HepG2 (cell line): ENCODE data around the gene PRM3. TPM values are rescaled to one million over a fixed set of nuclear protein-coding genes. Genes with fewer than 3 reads are reported as not detected.
A peak's percentile ranks its signal among the peaks of the same experiment; 100 is the strongest.

Experiments used
- ATAC-seq: fragments of 200-7000 bp; cut with Tn5 transposase; 3 replicates; pipeline ENCODE4 v1.9.1; 2020; ENCODE audit warnings: mild to moderate bottlenecking, moderate library complexity
- BruUV-seq: library from RNA; stranded (reverse); fragments of 400-500 nt; replicated peaks from 2 replicates; lab custom pipeline; 2021; lab: Mats Ljungman, UMichigan
- CTCF ChIA-PET: fragments of 300-600 bp; formaldehyde crosslinking; extraction: SDS; loops from one replicate; lab custom pipeline; 2021; ENCODE audit warnings: low total read pairs, inconsistent platforms, low intra/inter-chr PET ratio; lab: Yijun Ruan, JAX
- POLR2A ChIA-PET: fragments of 350-600 bp; sonication (Branson Sonifier 250); formaldehyde crosslinking; loops from one replicate; lab custom pipeline; 2020; ENCODE audit warnings: antibody characterized with exemption, inconsistent platforms; lab: Yijun Ruan, JAX
- DNase-seq: peaks from one replicate; pipeline ENCODE4 v3.0.0-alpha.2; 2015; ENCODE audit warnings: low spot score
- FAIRE-seq: peaks from 3 replicates; lab custom pipeline; 2011; peaks lifted over from hg19 to GRCh38; lab: Jason Lieb, UNC
- H2AFZ ChIP-seq: one replicate; pipeline ENCODE4 v1.6.1; 2011; ENCODE audit warnings: low read length, inconsistent platforms
- H3K27ac ChIP-seq: fragments of 300-600 bp; 3 replicates; pipeline ENCODE4 v1.8.0; 2011; ENCODE audit warnings: mixed run types, mild to moderate bottlenecking, mixed read lengths, low read length, inconsistent platforms; ENCODE audit not compliant: insufficient read depth; ENCODE audit errors: extremely low read length
- H3K27me3 ChIP-seq, 2 experiments: fragments of 200-600 bp in 1 of 2; 2 replicates in 1 of 2; 3 replicates in 1 of 2; pipeline versions ENCODE4 v1.6.0 to v1.8.0; 2011; ENCODE audit warnings: low read length in 2 of 2, mild to moderate bottlenecking in 2 of 2, moderate library complexity in 2 of 2, inconsistent platforms in 1 of 2; ENCODE audit not compliant: insufficient read depth in 2 of 2, control insufficient read depth in 1 of 2
- H3K36me3 ChIP-seq, 2 experiments: fragments of 200-600 bp in 1 of 2; replicated peaks in 1 of 2; 2 replicates in 1 of 2; 3 replicates in 1 of 2; pipeline versions ENCODE4 v1.5.1 to v1.8.0; 2011; ENCODE audit warnings: low read length in 2 of 2, inconsistent platforms in 1 of 2; ENCODE audit not compliant: insufficient read depth in 2 of 2, control insufficient read depth in 1 of 2
- H3K4me1 ChIP-seq: 2 replicates; pipeline ENCODE4 v1.5.1; 2012; ENCODE audit warnings: low read length, inconsistent platforms; ENCODE audit not compliant: insufficient read depth
- H3K4me2 ChIP-seq: 2 replicates; pipeline ENCODE4 v1.6.0; 2011; ENCODE audit warnings: low read depth, low read length, inconsistent platforms
- H3K4me3 ChIP-seq, 3 experiments: fragments of 200-600 bp in 1 of 3; sonication (generic), shearing (Covaris generic) in 1 of 3; replicated peaks in 1 of 3; 2 replicates each; pipeline ENCODE4 v1.5.1; 2011 to 2016; ENCODE audit warnings: low read length in 3 of 3, inconsistent platforms in 2 of 3, low read depth in 2 of 3, mild to moderate bottlenecking in 2 of 3, control low read depth in 1 of 3, mixed read lengths in 1 of 3; ENCODE audit not compliant: insufficient read depth in 1 of 3
- H3K79me2 ChIP-seq: one replicate; pipeline ENCODE4 v1.6.1; 2011; ENCODE audit warnings: low read length, inconsistent platforms; ENCODE audit not compliant: insufficient read depth
- H3K9ac ChIP-seq: 2 replicates; pipeline ENCODE4 v1.6.0; 2011; ENCODE audit warnings: mild to moderate bottlenecking, low read depth, low read length, inconsistent platforms; ENCODE audit not compliant: insufficient read depth
- H3K9me3 ChIP-seq: 2 replicates; pipeline ENCODE4 v1.5.1; 2012; ENCODE audit warnings: mild to moderate bottlenecking, low read length
- H4K20me1 ChIP-seq: 2 replicates; pipeline ENCODE4 v1.6.0; 2011; ENCODE audit warnings: inconsistent platforms, mild to moderate bottlenecking, low read length, moderate library complexity; ENCODE audit not compliant: insufficient read depth
- ASH2L ChIP-seq: fragments of 300-600, 200-600 bp; sonication (generic); IDR thresholded peaks from 2 replicates; pipeline ENCODE4 v1.7.0; 2017; ENCODE audit warnings: low read depth, mild to moderate bottlenecking, moderate library complexity, mixed read lengths, low read length; ENCODE audit not compliant: insufficient read length
- IKZF5 ChIP-seq: IDR thresholded peaks from 2 replicates; pipeline ENCODE4 v1.6.1; 2018; ENCODE audit warnings: missing genetic modification reagents, mild to moderate bottlenecking, missing compliant biosample characterization
- LCORL ChIP-seq, 2 experiments: fragments of 450-650 bp in 1 of 2; sonication (generic) in 1 of 2; formaldehyde crosslinking in 1 of 2; IDR thresholded peaks; 2 replicates each; pipeline versions ENCODE4 v1.5.0 to v1.6.1; 2017 to 2020; ENCODE audit warnings: antibody characterized with exemption in 1 of 2, missing genetic modification reagents in 1 of 2
- MBD4 ChIP-seq: IDR thresholded peaks from 2 replicates; pipeline ENCODE4 v1.6.1; 2012; ENCODE audit warnings: low read length, inconsistent platforms, borderline replicate concordance
- POLR2A ChIP-seq, 2 experiments: IDR thresholded peaks; 2 replicates each; pipeline ENCODE4 v1.6.1; 2011; ENCODE audit warnings: low read depth in 2 of 2, low read length in 2 of 2, mild to moderate bottlenecking in 1 of 2, moderate library complexity in 1 of 2; ENCODE audit not compliant: insufficient read depth in 1 of 2
- ZNF362 ChIP-seq: sonication (generic); formaldehyde crosslinking; IDR thresholded peaks from 2 replicates; pipeline ENCODE4 v1.4.0; 2020; ENCODE audit warnings: missing genetic modification reagents, mild to moderate bottlenecking, borderline replicate concordance
- ZNF484 ChIP-seq: sonication (generic); formaldehyde crosslinking; IDR thresholded peaks from 2 replicates; pipeline ENCODE4 v1.5.1; 2020; ENCODE audit warnings: mild to moderate bottlenecking, low read depth, missing genetic modification reagents, borderline replicate concordance
- ZNF609 ChIP-seq: sonication (generic); formaldehyde crosslinking; IDR thresholded peaks from 2 replicates; pipeline ENCODE4 v1.4.0; 2020; ENCODE audit warnings: mild to moderate bottlenecking, missing genetic modification reagents, borderline replicate concordance
- WGBS: methylation state at CpG from one replicate; pipeline ENCODE4 v1.1.6; 2017; ENCODE audit warnings: low lambda C conversion rate; 5-methylcytosine and 5-hydroxymethylcytosine counted together
- in situ Hi-C: cut with HindIII; loops from 2 replicates; pipeline ENCODE4 v1.10.0; 2017; ENCODE audit warnings: low pct_unique_long_range_greater_than_20kb; ENCODE audit not compliant: extremely low pct_ligation_motif_present
- intact Hi-C: fragments of 100-400 bp; cut with micrococcal nuclease; formaldehyde crosslinking; loops from one replicate; pipeline ENCODE4 v1.10.0; 2022; ENCODE audit not compliant: unreplicated experiment
- polyA plus RNA-seq, 8 experiments: library from polyadenylated mRNA; depleted of rRNA in 3 of 8; stranded (reverse) in 7 of 8; unstranded in 1 of 8; fragments of >200 nt; fragmentation: Illumina TruSeq in 4 of 8; extraction: Trizol in 4 of 8; gene quantifications; 2 replicates each; pipeline versions ENCODE4 v1.2.1 to v1.2.3, GENCODE V29; 2011 to 2016; ENCODE audit warnings: low read depth in 4 of 8, missing spikeins in 1 of 8, mixed read lengths in 1 of 8; ENCODE audit not compliant: insufficient read depth in 1 of 8
- total RNA-seq, 5 experiments: library from RNA; depleted of rRNA; stranded (reverse); fragments of >200 nt; fragmentation: Illumina TruSeq; extraction: Trizol; gene quantifications; 2 replicates each; pipeline ENCODE4 v1.2.3, GENCODE V29; 2016; ENCODE audit warnings: low read depth in 1 of 5

Gene PRM3
- total and polyA plus RNA-seq, 2 of the 13 experiments (the other 11 are each of a cell fraction or from before 2014, with no cell fraction given), result not detected

GRCh38 chr16:11255737-11256660 lies 17.4 kb downstream of the PRM3 start, which contains the start of gene SOCS1:
TSS of gene SOCS1 (minus strand) at chr16:11256204. CDS start at chr16:11255478, 726 bp downstream.
- Histone ChIP-seq H2AFZ (no peak within 1 kb of the TSS), H3K79me2 (peaks cover 28% of the 10 kb centered on the region), H3K4me1 (peaks cover 83% of the 10 kb centered on the region), H4K20me1 (peaks cover 47% of the 10 kb centered on the region), H3K27me3 (no peaks in the 10 kb centered on the region; a peak in 2 of 5 replicates), H3K9ac (peak within 1 kb of the TSS; percentile 92), H3K36me3 (peaks cover 2 to 8% of the 10 kb centered on the region in 2 experiments; a peak in 4 of 5 replicates), H3K4me3 (peak within 1 kb of the TSS; percentile 87 to 98 (median 95)), H3K27ac (peak within 1 kb of the TSS; percentile 93), H3K4me2 (peak within 1 kb of the TSS; percentile 99), H3K9me3 (no peaks in the 10 kb centered on the region)
- DNase-seq, result peak; percentile 78
- in situ Hi-C loops (loop anchor here (5.0 kb wide), 2 partner anchors 91 to 289 kb away; partner anchors contain the start of gene RMI2), intact Hi-C loops (loop anchor here (2.0 to 5.0 kb wide), 4 partner anchors 23 to 116 kb away; no protein-coding TSS in a partner anchor)
- BruUV-seq, result no TSS peak
- CTCF ChIA-PET, result interaction anchor here (1.0 to 5.2 kb wide), 6 partner anchors 100 to 299 kb away, joined by 4 to 38 read pairs (median 10); no protein-coding TSS in a partner anchor
- under 1% methylated on average over 26 of the region's 100 CpGs for WGBS
- ATAC-seq, result peak; percentile 69
- POLR2A ChIA-PET, result interaction anchor here (0.5 to 9.0 kb wide), 85 partner anchors 8 to 512 kb away, joined by 3 to 351 read pairs (median 5); partner anchors contain the start of genes CLEC16A, DEXI, NUBP1 and PRM1
- no peak for FAIRE-seq
- peak; percentile 91 for TF ChIP-seq ASH2L
- no peak for TF ChIP-seq MBD4
- TF ChIP-seq IKZF5 (CRISPR knock-in tag), result peak; percentile 63
- TF ChIP-seq LCORL (IDR thresholded peaks at IDR 0.05), result no peak
- peak; percentile 82; the same call in 1 of the 2 replicates for TF ChIP-seq LCORL (CRISPR knock-in tag; IDR thresholded peaks at IDR 0.05)
- peak in 1 of 2 experiments; percentile 99; a peak in 2 of 4 replicates for TF ChIP-seq POLR2A (IDR thresholded peaks at IDR 0.05; ENCODE audit: insufficient read depth in 1 of 2, low read depth in 2 of 2, low read length in 2 of 2)
- peak; percentile 13; the same call in 1 of the 2 replicates for TF ChIP-seq ZNF362 (CRISPR knock-in tag)
- TF ChIP-seq ZNF484 (CRISPR knock-in tag), result 0 out of 2 replicates have a peak, but pooled peaks have one; percentile 26
- TF ChIP-seq ZNF609 (CRISPR knock-in tag), result no peak
